Measurements from ENCODE around the gene FHIT.
A peak's percentile ranks its signal among the peaks of the same experiment; 100 is the strongest.

FHIT gene

DNA sequence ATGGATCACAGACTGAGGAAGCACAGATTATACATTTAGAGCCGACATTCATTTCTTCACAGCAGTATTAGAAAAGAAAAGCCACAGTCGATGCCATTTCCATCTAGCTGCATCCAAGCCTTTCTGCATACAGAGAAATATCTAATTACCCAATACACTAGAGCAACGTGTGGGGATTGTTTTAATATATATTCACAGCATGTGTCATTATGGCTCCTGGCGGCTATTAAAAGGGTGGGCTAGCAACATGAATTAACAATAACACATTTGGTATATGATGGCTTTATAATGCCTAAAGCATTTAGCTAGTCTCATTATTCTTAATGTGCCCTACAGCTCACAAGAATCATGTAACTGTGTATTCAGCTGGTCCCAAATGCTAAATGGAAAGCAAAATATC lies 1030.5 kb downstream of the FHIT start:
- no peak for DNase-seq (ENCODE audit: low read depth in 2 of 2)

DNA sequence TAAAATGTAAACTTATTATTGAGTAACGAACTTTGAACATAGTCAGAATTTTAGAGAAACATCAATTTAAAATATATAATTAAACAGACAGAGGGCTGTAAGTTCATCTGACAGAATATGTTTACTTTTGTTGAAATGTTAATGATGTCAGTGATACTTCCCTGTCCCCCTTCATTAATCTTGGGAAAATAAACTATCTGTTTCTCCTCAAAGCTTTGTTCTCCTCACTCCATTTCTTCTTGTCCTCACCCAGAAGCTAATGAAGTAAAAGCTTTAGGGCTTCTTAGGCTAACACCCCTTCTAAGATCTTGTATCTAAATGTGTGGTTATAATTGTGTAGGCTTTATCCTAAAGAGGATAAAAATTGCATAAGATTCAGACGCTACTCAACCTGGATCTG lies 1031.8 kb downstream of the FHIT start:
- DNase-seq (ENCODE audit: low read depth in 2 of 2): no peak

DNA sequence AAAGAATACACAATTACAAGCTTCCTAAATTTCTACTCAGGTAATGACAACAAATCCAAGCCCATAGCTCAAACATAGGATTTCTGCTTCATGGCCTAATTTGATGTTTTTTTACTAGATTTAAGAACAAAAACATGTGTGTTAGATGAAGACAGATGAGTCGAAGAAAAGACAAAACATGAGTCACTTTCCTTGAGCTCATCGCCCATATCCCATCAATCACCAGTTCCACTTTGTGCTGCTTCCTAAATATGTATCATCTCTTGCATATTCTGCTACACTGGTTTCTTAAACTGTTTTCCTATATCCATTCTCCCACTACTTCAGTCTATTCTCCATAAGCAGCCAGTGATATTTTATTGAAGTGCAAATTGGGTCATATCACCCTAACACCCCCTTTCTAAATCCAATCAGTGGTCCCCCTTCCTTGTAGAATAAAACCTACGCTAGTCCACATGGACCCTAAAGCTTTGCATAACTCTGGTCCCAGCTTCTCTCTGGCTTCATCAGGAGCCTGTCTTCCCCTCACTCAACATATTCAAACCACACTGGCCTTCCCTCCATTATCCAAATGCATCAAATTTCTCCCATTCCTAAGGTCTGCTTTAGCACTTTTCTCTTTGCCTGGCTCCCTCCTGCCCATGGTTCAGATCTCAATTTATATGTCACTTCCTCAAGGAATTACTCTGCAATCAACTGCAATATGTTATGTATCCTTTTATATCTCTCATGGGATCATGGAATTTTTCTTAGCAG lies 1033.9 kb downstream of the FHIT start:
- DNase-seq (ENCODE audit: low read depth in 2 of 2): peak; percentile 41 to 45

DNA sequence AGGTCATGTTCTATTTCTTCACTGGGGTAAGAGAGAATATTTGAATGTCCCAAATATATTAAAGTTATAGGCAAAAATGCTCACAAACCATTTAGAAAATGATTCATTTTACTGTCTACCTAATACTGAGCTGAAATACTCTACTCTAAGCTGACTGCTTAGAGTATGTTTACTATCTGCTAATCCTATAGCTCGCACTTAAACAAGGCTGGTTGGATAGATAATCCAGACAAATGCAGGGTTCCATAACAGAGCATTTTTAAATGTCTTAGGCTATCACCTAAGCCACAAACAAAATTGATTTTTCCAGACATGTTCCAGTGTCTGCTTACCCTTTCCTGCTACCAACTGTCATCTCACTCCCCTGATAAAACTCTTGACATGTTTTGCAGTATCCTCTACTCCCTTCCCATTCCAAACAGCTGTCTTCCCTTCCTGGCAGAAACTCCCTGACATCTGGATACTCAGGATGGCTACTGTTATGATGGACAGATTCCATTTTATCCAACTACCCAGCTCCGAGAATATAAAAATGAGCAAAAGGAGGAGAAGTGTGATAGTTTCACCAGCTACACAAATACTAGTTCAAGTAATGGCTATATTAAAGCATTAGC lies 1034.7 kb downstream of the FHIT start:
- DNase-seq (ENCODE audit: low read depth in 2 of 2): no peak

DNA sequence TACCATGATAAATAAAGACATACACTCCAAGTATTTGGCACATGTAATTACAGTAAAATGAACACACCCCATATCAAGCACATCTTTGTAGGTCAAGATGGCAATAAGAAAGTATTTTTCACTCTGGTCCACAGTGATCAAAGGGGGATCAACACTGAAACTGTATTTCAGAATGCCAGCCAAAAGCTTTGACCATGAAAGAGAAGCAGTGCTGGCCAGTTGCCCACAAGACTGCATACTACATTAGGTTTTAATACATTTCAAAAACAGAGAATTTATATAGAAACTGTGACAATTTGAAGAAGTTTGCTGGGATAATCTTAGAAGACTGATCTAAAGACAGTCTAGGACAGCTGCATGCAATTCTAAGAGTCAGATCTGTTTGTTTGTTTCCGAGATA lies 1035.3 kb downstream of the FHIT start:
- no peak for DNase-seq (ENCODE audit: low read depth in 2 of 2)

DNA sequence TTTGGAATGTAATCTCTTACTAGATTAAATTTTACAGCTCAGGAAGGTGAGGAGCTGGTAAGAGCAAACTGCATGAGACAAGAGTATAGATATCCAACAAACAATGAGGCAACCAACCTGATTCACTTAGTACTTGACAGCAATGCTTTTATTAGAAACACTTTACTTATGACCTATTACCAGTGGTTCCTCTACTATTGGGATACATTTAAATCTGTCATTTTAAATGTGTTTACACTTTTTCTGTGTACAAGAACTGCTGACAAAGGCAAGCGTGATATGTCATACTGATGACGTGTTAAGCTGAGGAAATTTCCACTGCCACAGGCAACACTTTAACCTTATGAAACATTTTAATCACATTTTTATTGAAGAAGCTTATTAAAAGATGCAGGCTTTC lies 1043.3 kb downstream of the FHIT start:
- DNase-seq (ENCODE audit: low read depth in 2 of 2): no peak

DNA sequence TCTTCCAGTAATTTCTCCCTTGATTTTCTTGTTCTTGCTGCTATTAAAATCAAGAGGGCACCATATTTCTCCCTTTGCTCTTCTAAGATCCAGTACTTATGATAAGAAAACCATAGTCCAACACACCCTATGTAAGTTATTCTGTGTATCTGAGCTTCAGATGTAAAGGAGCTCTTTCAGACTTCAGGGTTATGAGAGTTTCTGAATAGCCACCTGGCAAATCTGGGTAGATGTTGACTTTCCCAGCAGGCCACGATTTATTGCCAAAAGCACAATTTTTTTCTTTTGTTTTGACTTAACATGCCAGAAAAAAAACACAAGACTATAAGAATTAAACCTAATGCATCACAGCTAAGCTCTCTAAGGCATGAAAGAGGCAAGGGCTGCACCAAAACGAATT lies 1045.0 kb downstream of the FHIT start:
- DNase-seq (ENCODE audit: low read depth in 2 of 2): no peak

DNA sequence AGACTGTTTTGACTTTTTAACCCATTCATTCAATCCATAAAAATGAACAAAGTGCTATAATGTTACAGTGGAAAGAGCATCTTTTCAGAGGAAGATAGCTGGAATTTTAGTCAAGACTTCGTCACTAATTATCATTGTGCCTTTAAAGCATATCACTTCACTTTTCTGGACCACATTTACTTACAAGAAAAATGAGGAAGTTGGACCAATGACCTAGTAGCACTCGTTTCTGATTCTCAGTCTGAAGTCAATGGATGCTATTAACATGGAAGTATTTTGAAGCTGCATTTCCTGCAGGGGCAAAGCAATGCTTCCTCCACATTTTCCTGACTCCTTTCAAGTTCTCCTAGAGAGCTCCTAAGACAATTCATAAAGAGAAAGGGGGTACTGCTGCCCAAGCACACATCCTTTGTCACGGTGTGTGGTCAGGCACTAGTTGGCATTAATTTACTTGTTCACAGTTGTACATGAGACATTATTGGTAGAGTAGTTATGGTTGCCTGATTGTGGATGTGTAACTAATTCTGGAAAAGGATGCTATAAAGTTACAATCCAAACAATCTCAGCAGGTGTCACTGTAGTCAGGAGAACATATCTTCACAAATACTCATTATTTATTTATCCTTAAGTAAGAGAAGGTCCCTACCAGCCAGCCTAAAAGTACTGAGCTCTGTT lies 1049.1 kb downstream of the FHIT start:
- DNase-seq (ENCODE audit: low read depth in 2 of 2): no peak

DNA sequence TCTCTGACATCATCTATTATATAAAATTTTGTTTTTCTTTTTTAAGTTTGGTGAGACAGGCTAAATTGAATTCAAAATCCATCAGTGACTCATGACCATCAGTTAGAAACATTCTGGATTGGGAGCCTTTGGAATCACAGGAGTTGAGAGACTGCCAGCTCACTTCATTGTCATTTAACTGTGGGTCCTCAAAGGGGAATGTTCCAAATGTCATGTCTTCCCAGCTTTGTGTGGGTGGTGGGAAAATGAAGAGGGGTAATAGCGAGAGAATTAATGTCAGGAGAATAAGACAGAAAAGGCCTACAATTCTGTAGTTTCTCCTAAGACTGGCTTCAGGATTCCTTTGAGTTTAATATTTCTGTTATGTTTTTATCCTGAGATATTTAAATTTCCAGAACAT lies 1051.9 kb downstream of the FHIT start:
- DNase-seq (ENCODE audit: low read depth in 2 of 2): no peak

DNA sequence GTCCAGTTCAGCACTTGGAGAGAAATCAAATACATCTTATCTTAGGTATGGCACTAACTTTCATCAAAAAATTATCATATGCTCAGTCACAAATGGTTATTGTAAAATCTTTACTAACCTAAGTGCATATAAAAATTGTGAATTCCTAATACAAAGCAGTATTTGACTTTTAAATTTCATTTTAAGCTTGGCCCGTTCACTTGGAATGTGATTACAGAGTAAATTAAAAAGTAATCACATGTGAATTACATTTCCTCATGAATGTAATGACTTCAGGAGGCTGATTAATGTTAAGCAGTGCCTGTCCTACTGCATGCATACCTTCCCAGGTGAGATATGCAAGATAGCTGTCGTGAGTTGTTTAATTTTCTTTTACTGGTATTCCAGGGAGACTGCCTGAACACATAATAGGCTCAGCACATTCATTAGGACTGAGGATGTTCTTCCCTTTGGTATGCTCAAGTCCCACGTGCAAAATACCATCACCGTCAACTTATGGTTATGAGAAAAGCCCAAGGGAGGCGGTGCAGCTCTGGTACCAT lies 1053.0 kb downstream of the FHIT start:
- DNase-seq (ENCODE audit: low read depth in 2 of 2): no peak

DNA sequence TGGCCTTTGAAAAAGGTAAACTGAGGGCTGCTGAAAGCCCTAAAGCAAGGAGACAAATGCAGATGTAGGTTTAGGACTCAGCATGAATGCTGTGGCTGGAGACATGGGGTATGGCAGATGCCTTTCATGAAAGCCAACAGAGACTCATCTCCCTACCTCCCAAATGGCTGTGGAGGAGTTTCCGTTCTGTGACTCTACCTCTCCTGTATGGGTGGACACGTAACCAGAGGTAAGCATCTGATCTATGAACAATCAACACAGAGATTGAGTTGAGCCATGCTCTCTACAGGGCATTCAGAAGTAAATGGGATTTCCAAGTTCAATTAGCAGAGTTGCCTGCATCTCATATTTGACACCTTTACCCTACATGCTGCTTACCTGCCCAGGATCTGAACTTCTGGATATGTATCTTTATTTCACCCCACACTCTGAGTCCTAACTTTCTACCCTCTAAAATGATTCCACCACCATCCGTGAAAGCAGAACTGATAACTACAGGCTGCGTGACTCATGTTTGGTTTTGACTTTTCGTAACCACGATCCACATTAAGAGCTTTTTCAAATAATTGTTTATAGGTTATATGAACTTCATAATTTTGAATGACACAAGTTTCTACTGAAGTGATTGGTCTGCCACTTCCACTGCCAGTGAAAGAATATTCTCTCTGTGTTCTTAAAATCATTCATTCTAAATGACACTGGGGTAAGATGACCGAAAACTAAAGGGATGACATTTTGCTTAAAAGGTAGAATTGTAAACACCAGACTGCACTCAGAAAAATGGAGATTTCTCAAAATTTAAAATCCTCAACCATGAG lies 1058.7 kb downstream of the FHIT start:
- DNase-seq (ENCODE audit: low read depth in 2 of 2): no peak

DNA sequence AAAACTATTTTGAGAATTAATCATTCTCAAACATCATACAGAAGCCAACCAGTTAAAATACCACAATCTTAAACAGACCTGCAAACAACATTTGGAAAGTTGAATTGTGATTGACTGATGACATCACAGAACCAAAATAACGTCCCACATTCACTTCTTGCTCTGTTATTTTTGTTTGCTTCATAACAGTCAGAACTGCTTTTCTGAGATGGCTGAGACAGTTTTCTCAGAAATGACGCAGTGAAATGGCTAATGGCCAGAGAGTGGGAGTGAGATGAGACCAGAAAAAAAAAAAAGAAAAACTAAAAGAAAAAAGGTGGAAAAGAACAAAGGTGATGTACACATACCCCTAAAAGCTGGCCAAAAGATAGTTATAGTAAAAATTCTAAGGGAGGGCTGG lies 1061.2 kb downstream of the FHIT start:
- no peak for DNase-seq (ENCODE audit: low read depth in 2 of 2)

DNA sequence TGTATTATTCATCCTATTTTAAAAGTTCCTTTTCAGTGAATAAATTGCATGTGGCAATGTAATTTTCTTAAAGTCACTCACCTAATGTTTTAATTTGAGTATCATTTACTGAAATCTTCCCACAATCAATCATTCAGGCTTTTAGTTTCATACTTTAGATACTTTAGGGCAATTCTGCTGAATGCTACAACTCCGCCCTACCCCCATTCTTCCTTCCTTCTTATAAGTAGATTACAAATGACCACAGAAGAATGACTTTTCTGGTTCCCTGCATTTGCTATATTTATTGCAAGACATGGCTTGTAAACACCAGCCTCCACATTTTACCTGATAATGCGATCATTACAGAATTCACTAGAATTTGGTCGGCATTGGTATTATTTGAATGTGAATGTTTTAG lies 1061.9 kb downstream of the FHIT start:
- no peak for DNase-seq (ENCODE audit: low read depth in 2 of 2)

DNA sequence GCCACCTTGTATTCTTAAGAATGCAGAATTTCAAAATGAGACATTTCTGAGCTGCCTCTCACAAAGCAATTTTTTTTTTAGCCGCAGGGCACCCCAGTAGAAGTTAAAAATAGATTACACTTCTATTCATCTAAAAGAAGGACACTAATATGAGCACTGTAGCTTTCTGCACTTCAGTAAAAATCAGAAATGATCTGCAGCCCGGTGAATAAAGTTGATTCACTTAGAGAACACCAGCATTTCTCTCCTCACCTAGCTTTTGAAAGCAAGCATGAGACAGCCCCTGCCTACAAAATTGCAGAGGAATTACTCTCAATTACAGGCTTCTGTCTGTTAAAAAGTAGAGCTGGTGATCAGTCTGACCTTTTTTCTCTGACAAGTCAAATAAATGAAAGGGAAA lies 1062.4 kb downstream of the FHIT start:
- no peak for DNase-seq (ENCODE audit: low read depth in 2 of 2)

DNA sequence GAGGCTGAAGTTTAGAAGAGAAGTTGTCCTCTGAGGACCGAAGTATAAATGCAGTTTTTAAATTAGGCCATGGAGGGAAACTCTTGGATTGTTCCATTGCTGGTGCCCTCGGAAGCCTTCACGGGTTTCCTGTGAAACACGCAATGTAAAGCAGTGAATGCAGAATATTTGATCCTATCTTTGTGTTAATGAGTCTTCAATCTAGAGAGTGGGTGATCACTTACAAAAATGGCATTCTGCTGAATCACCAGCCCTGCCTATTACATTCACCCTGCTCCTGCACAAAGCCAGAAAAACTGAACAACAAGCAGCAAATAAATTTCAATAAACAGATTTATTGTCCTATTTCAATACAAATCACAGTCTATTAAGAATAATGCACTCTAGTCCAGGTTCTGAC lies 1063.9 kb downstream of the FHIT start:
- DNase-seq (ENCODE audit: low read depth in 2 of 2): no peak

DNA sequence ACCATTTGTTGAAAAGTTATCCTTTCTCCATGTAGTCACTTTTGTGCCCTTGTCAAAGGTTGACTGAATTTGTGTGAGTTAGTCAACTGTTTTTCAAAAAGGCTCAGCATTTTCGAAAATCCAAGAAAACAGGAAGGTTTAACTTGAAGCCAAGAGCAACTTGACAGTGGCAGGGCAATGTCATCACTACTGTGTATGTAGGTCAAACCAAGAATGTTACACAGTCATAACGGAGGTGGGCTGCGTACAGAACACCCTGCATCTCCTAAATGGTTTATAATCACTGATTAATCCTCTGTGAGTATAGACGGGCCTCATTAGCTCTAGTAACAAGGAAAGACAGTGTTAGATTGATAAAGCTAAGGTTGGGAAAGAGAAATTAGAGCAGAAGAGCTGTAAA lies 1064.9 kb downstream of the FHIT start:
- DNase-seq (ENCODE audit: low read depth in 2 of 2): no peak

DNA sequence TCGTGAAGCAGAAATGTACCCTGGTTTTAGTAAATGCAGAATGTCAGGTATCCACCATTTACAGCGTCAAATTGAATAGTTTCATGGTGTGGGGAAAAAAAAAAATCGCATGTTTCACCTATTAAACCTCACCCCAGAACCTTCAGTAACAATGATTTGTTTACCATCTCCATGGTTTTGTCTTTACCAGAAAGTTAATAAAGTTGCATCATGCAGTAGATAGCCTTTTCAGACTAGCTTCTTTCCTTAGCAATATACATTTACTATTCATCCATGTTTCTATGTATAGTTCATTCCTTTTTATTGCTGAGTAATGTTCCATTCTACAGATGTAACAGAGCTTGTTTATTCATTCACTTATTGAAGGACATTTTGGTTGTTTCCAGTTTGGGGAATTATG lies 1066.1 kb downstream of the FHIT start:
- DNase-seq (ENCODE audit: low read depth in 2 of 2): no peak

DNA sequence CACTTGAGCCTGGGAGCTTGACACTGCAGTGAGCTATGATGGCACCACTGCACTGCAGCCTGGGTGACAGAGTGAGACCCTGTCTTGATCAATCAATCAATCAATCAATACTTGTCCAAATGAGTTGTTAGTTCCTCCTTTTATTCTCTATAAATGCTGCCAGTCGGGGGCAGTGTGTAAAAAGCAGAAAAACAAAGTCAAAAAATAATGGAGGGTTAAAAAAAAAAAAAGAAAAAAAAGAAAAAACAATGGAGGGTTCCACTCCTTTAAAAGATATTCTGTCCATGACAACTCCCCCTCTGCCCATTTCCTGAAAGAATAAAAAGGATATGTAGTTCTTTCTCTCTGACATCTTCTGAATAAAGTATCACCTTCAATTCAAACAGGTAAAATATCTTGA lies 1068.6 kb downstream of the FHIT start:
- no peak for DNase-seq (ENCODE audit: low read depth in 2 of 2)

DNA sequence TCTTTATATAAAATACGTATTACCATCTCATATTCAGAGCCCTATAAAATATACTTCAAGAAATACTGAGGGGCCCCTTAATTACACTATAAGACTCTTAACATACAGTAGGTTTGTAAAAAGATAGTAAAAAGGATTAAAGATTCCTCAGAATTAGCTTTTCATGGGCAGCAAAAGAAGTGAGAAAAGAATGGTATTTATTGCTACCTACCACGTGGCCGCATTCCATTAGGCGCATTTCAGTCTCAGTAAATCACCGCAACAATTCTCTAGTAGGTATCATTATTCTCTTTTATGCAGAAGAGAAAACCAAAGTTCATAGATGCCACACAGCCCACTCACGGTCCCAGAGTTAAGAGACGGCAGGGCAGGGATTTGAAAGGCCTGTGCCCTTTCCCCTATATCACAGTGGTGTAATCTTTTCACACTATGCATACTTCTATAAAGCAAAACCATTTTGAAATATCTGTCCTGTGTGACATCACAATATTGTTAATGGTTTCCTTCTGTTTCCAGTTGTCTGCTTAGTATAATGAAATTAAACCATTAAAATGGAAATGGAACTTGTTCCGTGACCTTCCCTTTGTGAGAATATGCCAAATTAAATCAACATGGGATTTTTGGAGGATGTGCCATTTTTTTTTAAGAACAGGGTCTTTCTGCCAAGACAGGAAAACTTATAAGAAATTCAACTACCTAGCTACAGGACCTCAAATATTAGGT lies 1072.2 kb downstream of the FHIT start:
- peak; percentile 11 to 22 for DNase-seq (ENCODE audit: low read depth in 2 of 2)

DNA sequence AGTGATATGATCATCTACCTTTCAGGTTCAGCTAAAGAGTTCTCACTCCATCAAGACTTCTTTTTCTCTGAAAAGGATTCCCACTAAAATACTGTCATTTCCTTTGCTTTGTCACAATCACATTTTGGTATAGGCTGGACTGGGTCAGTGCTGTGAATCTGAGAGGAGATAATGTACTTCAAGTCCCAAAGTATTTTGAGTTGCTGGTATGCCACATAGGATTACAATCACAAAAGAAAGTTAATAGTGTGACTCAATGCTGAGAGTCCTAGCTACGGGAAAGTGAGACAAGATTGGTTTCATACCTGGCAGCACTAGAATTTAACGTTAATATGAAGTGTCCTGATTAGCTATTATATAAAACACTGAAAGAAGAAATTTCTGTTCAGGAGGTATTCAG lies 1073.5 kb downstream of the FHIT start:
- no peak for DNase-seq (ENCODE audit: low read depth in 2 of 2)

DNA sequence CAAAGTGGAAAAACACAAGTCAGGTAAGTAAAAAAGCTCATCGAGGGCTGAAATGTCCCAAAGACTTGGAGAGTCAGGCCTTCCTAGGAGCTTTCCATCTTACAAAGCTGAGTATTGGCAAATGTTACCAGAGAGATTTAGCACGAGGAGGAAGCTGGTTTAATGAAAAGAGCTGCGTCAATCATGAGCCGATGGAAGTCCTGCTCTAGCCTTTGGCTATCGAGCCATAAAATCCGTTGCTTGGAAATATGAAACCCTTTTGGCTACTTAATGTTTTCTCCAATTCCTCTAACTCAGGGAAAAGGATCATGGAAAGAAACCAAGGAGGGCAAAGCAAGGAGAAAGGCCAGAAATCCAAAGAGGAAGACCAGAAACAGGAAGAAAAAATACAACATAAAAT lies 1074.6 kb downstream of the FHIT start:
- DNase-seq (ENCODE audit: low read depth in 2 of 2): no peak
